OCI-LY7 (cell line): ENCODE data around the gene C1orf167. TPM values are rescaled to one million over a fixed set of nuclear protein-coding genes. Genes with fewer than 3 reads are reported as not detected.

Experiments
- BruUV-seq: library from RNA; stranded (reverse); fragments of 400-500 nt; replicated peaks from 2 replicates; lab custom pipeline; 2021; lab: Mats Ljungman, UMichigan
- CTCF ChIA-PET: fragments of 300-600 bp; sonication (Branson Sonifier 250); formaldehyde crosslinking; loops from one replicate; lab custom pipeline; 2022; ENCODE audit warnings: antibody characterized with exemption; ENCODE audit not compliant: unreplicated experiment; lab: Charles Lee
- POLR2A ChIA-PET: fragments of 300-600 bp; sonication (Branson Sonifier 250); formaldehyde crosslinking; loops from one replicate; lab custom pipeline; 2022; ENCODE audit warnings: antibody characterized with exemption; lab: Charles Lee
- DNase-seq: peaks from one replicate; pipeline ENCODE4 v3.0.0-alpha.2; 2015; ENCODE audit warnings: low spot score
- H2AFZ ChIP-seq: fragments of 200-600 bp; sonication (generic), shearing (Covaris generic); 2 replicates; pipeline ENCODE4 v1.6.1; 2014; ENCODE audit warnings: mild to moderate bottlenecking, antibody characterized with exemption, low read length, moderate library complexity
- H3K27ac ChIP-seq: fragments of 200-600 bp; sonication (generic); 2 replicates; pipeline ENCODE4 v1.5.1; 2014; ENCODE audit warnings: mixed run types, low read depth, mild to moderate bottlenecking, moderate library complexity, low read length, inconsistent platforms; ENCODE audit not compliant: poor library complexity, severe bottlenecking
- H3K36me3 ChIP-seq: fragments of 200-600 bp; sonication (generic); 2 replicates; pipeline ENCODE4 v1.6.1; 2014; ENCODE audit warnings: mild to moderate bottlenecking, antibody characterized with exemption, low read length, moderate library complexity, mixed read lengths; ENCODE audit not compliant: insufficient read depth
- H3K4me1 ChIP-seq: fragments of 200-600 bp; sonication (generic); 2 replicates; pipeline ENCODE4 v1.5.1; 2014; ENCODE audit warnings: mild to moderate bottlenecking, low read length; ENCODE audit not compliant: insufficient read depth, poor library complexity, severe bottlenecking
- H3K4me2 ChIP-seq: fragments of 200-600 bp; sonication (generic); 2 replicates; pipeline ENCODE4 v1.6.1; 2014; ENCODE audit warnings: mild to moderate bottlenecking, low read length
- H3K4me3 ChIP-seq: fragments of 200-600 bp; sonication (generic); 2 replicates; pipeline ENCODE4 v1.5.1; 2014; ENCODE audit warnings: mild to moderate bottlenecking, low read depth, low read length; ENCODE audit not compliant: poor library complexity, severe bottlenecking
- H3K79me2 ChIP-seq: fragments of 200-600 bp; sonication (generic); 2 replicates; pipeline ENCODE4 v1.6.1; 2016; ENCODE audit warnings: low read depth, mild to moderate bottlenecking, low read length, moderate library complexity, mixed read lengths; ENCODE audit not compliant: insufficient read depth
- H3K9me2 ChIP-seq: fragments of 200-600 bp; sonication (generic); 2 replicates; pipeline ENCODE4 v1.6.1; 2016; ENCODE audit warnings: mild to moderate bottlenecking, low read length, mixed read lengths; ENCODE audit not compliant: insufficient read depth
- H3K9me3 ChIP-seq: fragments of 200-600 bp; sonication (generic); 2 replicates; pipeline ENCODE4 v1.6.1; 2014; ENCODE audit warnings: mild to moderate bottlenecking, mixed run types, low read length, mixed read lengths
- H4K20me1 ChIP-seq: fragments of 200-600 bp; sonication (generic); 2 replicates; pipeline ENCODE4 v1.6.1; 2014; ENCODE audit warnings: mild to moderate bottlenecking, antibody characterized with exemption, low read length, moderate library complexity, mixed read lengths; ENCODE audit not compliant: insufficient read depth
- EZH2phosphoT487 ChIP-seq: fragments of 200-600 bp; sonication (generic); IDR thresholded peaks from 2 replicates; pipeline ENCODE4 v1.6.1; 2018; ENCODE audit warnings: low read depth, borderline replicate concordance, mild to moderate bottlenecking, mixed run types, antibody characterized with exemption, low read length, moderate library complexity, mixed read lengths
- intact Hi-C: fragments of 100-400 bp; cut with micrococcal nuclease; formaldehyde crosslinking; loops from one replicate; pipeline ENCODE4 v1.10.0; 2022; ENCODE audit not compliant: unreplicated experiment
- total RNA-seq, 2 experiments: library from RNA; depleted of rRNA in 1 of 2; stranded (reverse); fragments of >200 nt in 1 of 2; shearing (Covaris generic) in 1 of 2; gene quantifications; 2 replicates each; pipeline ENCODE4 v1.2.3, GENCODE V29; 2014 to 2022
- TF ChIP-seq, protein P1 (sequence below): fragments of 200-600 bp; sonication (generic); conservative IDR thresholded peaks from 2 replicates; pipeline ENCODE4 v1.5.1; 2014; ENCODE audit warnings: mild to moderate bottlenecking, antibody characterized with exemption, low read length, moderate library complexity, mixed read lengths

C1orf167 gene
- total RNA-seq, 2 experiments from 2014 or later, result 1.7 to 4.2 TPM

GRCh38 chr1:11741919-11742558 is 20.0 kb upstream of the C1orf167 start:
- H3K4me3 ChIP-seq, result no peak overlapping the region
- ChIA-PET POLR2A (no interaction called here), CTCF (no interaction called here)
- peaks cover 9% of the 10 kb centered on the region for H3K4me1 ChIP-seq
- no peak overlapping the region for H3K27ac ChIP-seq
- intact Hi-C loops, result no loop called here
- no TSS peak for BruUV-seq
- no peaks in the 10 kb centered on the region for H4K20me1 ChIP-seq
- no peaks in the 10 kb centered on the region for H3K9me3 ChIP-seq
- no peaks in the 10 kb centered on the region; the same call in 1 of the 2 replicates for H3K79me2 ChIP-seq
- peaks cover 10% of the 10 kb centered on the region; the same call in 1 of the 2 replicates for H3K36me3 ChIP-seq
- TF ChIP-seq EZH2phosphoT487, result no peak
- TF ChIP-seq, protein P1, sequence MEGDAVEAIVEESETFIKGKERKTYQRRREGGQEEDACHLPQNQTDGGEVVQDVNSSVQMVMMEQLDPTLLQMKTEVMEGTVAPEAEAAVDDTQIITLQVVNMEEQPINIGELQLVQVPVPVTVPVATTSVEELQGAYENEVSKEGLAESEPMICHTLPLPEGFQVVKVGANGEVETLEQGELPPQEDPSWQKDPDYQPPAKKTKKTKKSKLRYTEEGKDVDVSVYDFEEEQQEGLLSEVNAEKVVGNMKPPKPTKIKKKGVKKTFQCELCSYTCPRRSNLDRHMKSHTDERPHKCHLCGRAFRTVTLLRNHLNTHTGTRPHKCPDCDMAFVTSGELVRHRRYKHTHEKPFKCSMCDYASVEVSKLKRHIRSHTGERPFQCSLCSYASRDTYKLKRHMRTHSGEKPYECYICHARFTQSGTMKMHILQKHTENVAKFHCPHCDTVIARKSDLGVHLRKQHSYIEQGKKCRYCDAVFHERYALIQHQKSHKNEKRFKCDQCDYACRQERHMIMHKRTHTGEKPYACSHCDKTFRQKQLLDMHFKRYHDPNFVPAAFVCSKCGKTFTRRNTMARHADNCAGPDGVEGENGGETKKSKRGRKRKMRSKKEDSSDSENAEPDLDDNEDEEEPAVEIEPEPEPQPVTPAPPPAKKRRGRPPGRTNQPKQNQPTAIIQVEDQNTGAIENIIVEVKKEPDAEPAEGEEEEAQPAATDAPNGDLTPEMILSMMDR, result peak; percentile 70
- no peak overlapping the region for H2AFZ ChIP-seq
- no peaks in the 10 kb centered on the region for H3K9me2 ChIP-seq
- no peak overlapping the region for H3K4me2 ChIP-seq
- peak; percentile 21 for DNase-seq

GRCh38 chr1:11744287-11744686 is 17.7 kb upstream of the C1orf167 start:
- TF ChIP-seq EZH2phosphoT487, result no peak
- TF ChIP-seq, protein P1, result no peak
- no peak overlapping the region for H3K4me2 ChIP-seq
- ChIA-PET CTCF (no interaction called here), POLR2A (no interaction called here)
- H3K9me3 ChIP-seq, result no peaks in the 10 kb centered on the region
- intact Hi-C loops, result no loop called here
- H2AFZ ChIP-seq, result no peak overlapping the region
- no peaks in the 10 kb centered on the region for H3K4me1 ChIP-seq
- peaks cover 10% of the 10 kb centered on the region; the same call in 1 of the 2 replicates for H3K36me3 ChIP-seq
- no peak for DNase-seq
- H3K9me2 ChIP-seq, result no peaks in the 10 kb centered on the region
- H3K4me3 ChIP-seq, result no peak overlapping the region
- no peaks in the 10 kb centered on the region for H4K20me1 ChIP-seq
- no peak overlapping the region for H3K27ac ChIP-seq
- no peaks in the 10 kb centered on the region for H3K79me2 ChIP-seq
- no TSS peak for BruUV-seq

DNA sequence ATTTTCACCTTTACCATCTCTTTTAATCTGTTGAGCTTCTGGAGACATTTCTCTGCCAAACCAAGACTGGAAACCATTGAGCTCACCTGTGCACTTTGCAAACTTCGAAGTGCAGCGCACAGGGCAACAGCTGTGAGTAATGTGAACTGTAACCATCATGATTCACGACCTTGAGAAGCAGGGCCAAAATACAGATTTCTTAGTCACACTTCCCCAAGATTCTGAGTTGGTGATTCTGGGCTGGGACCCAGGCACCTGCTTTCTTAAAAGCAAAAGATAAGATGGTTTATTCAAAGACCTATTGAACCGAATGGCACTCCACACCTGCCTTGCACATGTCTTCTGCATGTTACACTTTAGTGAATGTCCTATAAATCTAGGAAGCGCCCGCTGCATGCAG is 15.9 kb upstream of the C1orf167 start:
- H3K9me2 ChIP-seq, result no peaks in the 10 kb centered on the region
- no peaks in the 10 kb centered on the region for H3K9me3 ChIP-seq
- H3K36me3 ChIP-seq, result peaks cover 16% of the 10 kb centered on the region; the same call in 1 of the 2 replicates
- no peak overlapping the region for H2AFZ ChIP-seq
- no peak overlapping the region for H3K4me2 ChIP-seq
- intact Hi-C loops, result no loop called here
- POLR2A ChIA-PET, result interaction anchor here (0.6 kb wide), 1 partner anchor 108 kb away, joined by 8 read pairs; no protein-coding TSS in a partner anchor
- no peak for DNase-seq
- H3K27ac ChIP-seq, result no peak overlapping the region
- no peaks in the 10 kb centered on the region for H3K4me1 ChIP-seq
- no peak for TF ChIP-seq EZH2phosphoT487
- TF ChIP-seq, protein P1, result no peak
- H4K20me1 ChIP-seq, result no peaks in the 10 kb centered on the region
- BruUV-seq, result no TSS peak
- no peaks in the 10 kb centered on the region for H3K79me2 ChIP-seq
- no peak overlapping the region for H3K4me3 ChIP-seq
- CTCF ChIA-PET, result no interaction called here
